OCI-LY1 (cell line): ENCODE data around the gene ABLIM1.

Source experiments
- H2AFZ ChIP-seq: fragments of 200-600 bp; sonication (generic), shearing (Covaris generic); 2 replicates; pipeline ENCODE4 v1.6.0; 2014; ENCODE audit warnings: antibody characterized with exemption, mild to moderate bottlenecking, low read length
- H3F3A ChIP-seq: fragments of 200-600 bp; sonication (generic), shearing (Covaris generic); 2 replicates; pipeline ENCODE4 v1.6.0; 2014; ENCODE audit warnings: mild to moderate bottlenecking, antibody characterized with exemption, low read length, moderate library complexity; ENCODE audit not compliant: insufficient read depth
- H3K27ac ChIP-seq: fragments of 200-600 bp; sonication (generic); 2 replicates; pipeline ENCODE4 v1.5.1; 2014; ENCODE audit warnings: low read length, mixed run types, mild to moderate bottlenecking, low read depth; ENCODE audit not compliant: poor library complexity, severe bottlenecking
- H3K27me3 ChIP-seq: fragments of 200-600 bp; sonication (generic); 2 replicates; pipeline ENCODE4 v1.6.0; 2014; ENCODE audit warnings: antibody characterized with exemption, mild to moderate bottlenecking, low read length, moderate library complexity; ENCODE audit not compliant: insufficient read depth
- H3K36me3 ChIP-seq: fragments of 200-600 bp; sonication (generic); 2 replicates; pipeline ENCODE4 v1.6.1; 2014; ENCODE audit warnings: mild to moderate bottlenecking, antibody characterized with exemption, low read length, moderate library complexity, mixed read lengths; ENCODE audit not compliant: insufficient read depth
- H3K4me1 ChIP-seq: fragments of 200-600 bp; sonication (generic); 2 replicates; pipeline ENCODE4 v1.5.1; 2014; ENCODE audit warnings: mild to moderate bottlenecking, low read length, moderate library complexity; ENCODE audit not compliant: insufficient read depth, severe bottlenecking
- H3K4me2 ChIP-seq: fragments of 200-600 bp; sonication (generic), shearing (Covaris generic); 2 replicates; pipeline ENCODE4 v1.6.1; 2014; ENCODE audit warnings: low read length
- H3K4me3 ChIP-seq: fragments of 200-600 bp; sonication (generic); 2 replicates; pipeline ENCODE4 v1.5.1; 2014; ENCODE audit warnings: low read length, low read depth, mild to moderate bottlenecking, mixed read lengths; ENCODE audit not compliant: poor library complexity, severe bottlenecking
- H3K79me2 ChIP-seq: fragments of 200-600 bp; shearing (Covaris generic); 2 replicates; pipeline ENCODE4 v1.6.1; 2016; ENCODE audit warnings: mixed run types, low read length, mixed read lengths; ENCODE audit not compliant: insufficient read depth
- H3K9ac ChIP-seq: fragments of 200-600 bp; sonication (generic), shearing (Covaris generic); 2 replicates; pipeline ENCODE4 v1.6.1; 2014; ENCODE audit warnings: mild to moderate bottlenecking, low read length, mixed read lengths
- H3K9me2 ChIP-seq: fragments of 200-600 bp; sonication (generic), shearing (Covaris generic); 2 replicates; pipeline ENCODE4 v1.6.1; 2014; ENCODE audit warnings: low read depth, mild to moderate bottlenecking, low read length, mixed read lengths
- H3K9me3 ChIP-seq: fragments of 200-600 bp; shearing (Covaris generic); 2 replicates; pipeline ENCODE4 v1.6.1; 2014; ENCODE audit warnings: low read length, mixed read lengths
- H4K20me1 ChIP-seq: fragments of 200-600 bp; sonication (generic), shearing (Covaris generic); 2 replicates; pipeline ENCODE4 v1.6.0; 2016; ENCODE audit warnings: mild to moderate bottlenecking, low read length; ENCODE audit not compliant: insufficient read depth
- CTCF ChIP-seq: fragments of 200-600 bp; sonication (generic), shearing (Covaris generic); IDR thresholded peaks from 2 replicates; pipeline ENCODE4 v1.5.1; 2017; ENCODE audit warnings: mild to moderate bottlenecking, antibody characterized with exemption, low read length, moderate library complexity, mixed read lengths
- EZH2 ChIP-seq: fragments of 200-600 bp; sonication (generic), shearing (Covaris generic); IDR thresholded peaks from 2 replicates; pipeline ENCODE4 v1.8.0; 2017; ENCODE audit warnings: borderline replicate concordance, mixed run types, mild to moderate bottlenecking, antibody characterized with exemption, low read length, moderate library complexity, mixed read lengths

The ABLIM1 gene

DNA sequence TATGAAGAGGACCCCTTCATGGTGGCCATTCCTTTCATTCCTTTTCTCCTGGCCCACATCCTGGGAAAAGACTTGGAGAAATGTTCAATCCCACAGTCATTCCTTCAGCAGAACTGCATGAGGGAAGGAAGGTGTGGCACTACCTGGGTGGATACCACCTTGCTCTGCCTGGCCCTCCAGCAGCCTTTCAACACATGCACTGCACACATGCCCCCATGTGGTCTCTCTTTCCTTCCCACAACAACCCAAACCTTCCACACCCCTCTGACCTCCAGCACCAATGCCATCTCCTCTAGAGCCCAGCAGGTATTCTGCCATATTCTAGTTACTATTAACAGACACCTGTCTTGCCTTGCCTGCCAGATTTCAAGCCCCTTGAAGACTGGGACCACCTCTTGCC is 213.3 kb downstream of the ABLIM1 start:
- H3K9me3 ChIP-seq, result no peaks in the 10 kb centered on the region
- no peak for TF ChIP-seq EZH2
- TF ChIP-seq CTCF, result no peak
- H3K27me3 ChIP-seq, result no peaks in the 10 kb centered on the region
- no peak overlapping the region for H3K9ac ChIP-seq
- no peaks in the 10 kb centered on the region for H3K4me1 ChIP-seq
- no peaks in the 10 kb centered on the region for H3K79me2 ChIP-seq
- no peak overlapping the region for H2AFZ ChIP-seq
- no peak overlapping the region for H3K4me2 ChIP-seq
- H3K4me3 ChIP-seq, result no peak overlapping the region
- H3F3A ChIP-seq, result no peaks in the 10 kb centered on the region
- peaks cover 45% of the 10 kb centered on the region; the same call in 1 of the 2 replicates for H3K36me3 ChIP-seq
- H3K9me2 ChIP-seq, result no peaks in the 10 kb centered on the region
- no peaks in the 10 kb centered on the region for H4K20me1 ChIP-seq
- no peak overlapping the region for H3K27ac ChIP-seq

GRCh38 chr10:114442091-114442630 is 215.9 kb downstream of the ABLIM1 start:
- no peaks in the 10 kb centered on the region for H3K4me1 ChIP-seq
- no peaks in the 10 kb centered on the region for H3F3A ChIP-seq
- no peak for TF ChIP-seq EZH2
- TF ChIP-seq CTCF, result no peak
- H3K9me3 ChIP-seq, result no peaks in the 10 kb centered on the region
- no peak overlapping the region for H3K4me2 ChIP-seq
- no peak overlapping the region for H3K27ac ChIP-seq
- no peaks in the 10 kb centered on the region for H3K9me2 ChIP-seq
- H3K4me3 ChIP-seq, result no peak overlapping the region
- H3K9ac ChIP-seq, result no peak overlapping the region
- H4K20me1 ChIP-seq, result no peaks in the 10 kb centered on the region
- no peaks in the 10 kb centered on the region for H3K79me2 ChIP-seq
- peaks cover 54% of the 10 kb centered on the region for H3K36me3 ChIP-seq
- H2AFZ ChIP-seq, result no peak overlapping the region
- no peaks in the 10 kb centered on the region for H3K27me3 ChIP-seq

- Histone ChIP-seq H3K9me2 (no peaks in the 10 kb centered on the region), H3K79me2 (no peaks in the 10 kb centered on the region), H3K4me2 (no peak overlapping the region), H3K9me3 (no peaks in the 10 kb centered on the region), H4K20me1 (no peaks in the 10 kb centered on the region), H3K4me1 (no peaks in the 10 kb centered on the region), H3F3A (no peaks in the 10 kb centered on the region), H3K36me3 (peaks cover 62% of the 10 kb centered on the region), H2AFZ (no peak overlapping the region), H3K9ac (no peak overlapping the region), H3K27ac (no peak overlapping the region), H3K27me3 (no peaks in the 10 kb centered on the region), H3K4me3 (no peak overlapping the region)
- TF ChIP-seq CTCF (no peak), EZH2 (no peak)
Observed at GRCh38 chr10:114441107-114441506, 217.0 kb downstream of the ABLIM1 start.
